Neural progenitor cell (in vitro differentiated cells): ENCODE measurements around the gene CEACAM7. TPM values are rescaled to one million over a fixed set of nuclear protein-coding genes. Genes with fewer than 3 reads are reported as not detected.

Source experiments
- DNase-seq: peaks from one replicate; pipeline ENCODE4 v3.0.0-alpha.2; 2016; ENCODE audit warnings: low spot score
- H2AFZ ChIP-seq: fragments of 200-600 bp; sonication (generic); replicated peaks from 2 replicates; pipeline ENCODE4 v1.6.1; 2016; ENCODE audit warnings: antibody characterized with exemption
- H3F3A ChIP-seq: fragments of 200-600 bp; sonication (generic); 2 replicates; pipeline ENCODE4 v1.6.1; 2016; ENCODE audit warnings: antibody characterized with exemption, low read depth
- H3K27ac ChIP-seq: fragments of 200-600 bp; sonication (generic); 2 replicates; pipeline ENCODE4 v1.5.1; 2016; ENCODE audit warnings: mild to moderate bottlenecking
- H3K27me3 ChIP-seq: fragments of 200-600 bp; sonication (generic); 2 replicates; pipeline ENCODE4 v1.6.1; 2016; ENCODE audit warnings: mild to moderate bottlenecking, moderate library complexity
- H3K36me3 ChIP-seq: fragments of 200-600 bp; sonication (generic); 2 replicates; pipeline ENCODE4 v1.5.1; 2016
- H3K4me1 ChIP-seq: fragments of 200-600 bp; sonication (generic); 2 replicates; pipeline ENCODE4 v1.6.1; 2016; ENCODE audit warnings: mixed run types
- H3K4me2 ChIP-seq: fragments of 200-600 bp; sonication (generic); 2 replicates; pipeline ENCODE4 v1.6.1; 2016
- H3K4me3 ChIP-seq: fragments of 200-600 bp; sonication (generic); 2 replicates; pipeline ENCODE4 v1.5.1; 2016
- H3K79me2 ChIP-seq: fragments of 200-600 bp; sonication (generic); 2 replicates; pipeline ENCODE4 v1.6.1; 2016; ENCODE audit warnings: low read depth
- H3K9ac ChIP-seq: fragments of 200-600 bp; sonication (generic); 2 replicates; pipeline ENCODE4 v1.6.1; 2016
- H3K9me3 ChIP-seq: fragments of 200-600 bp; sonication (generic); 2 replicates; pipeline ENCODE4 v1.5.1; 2016; ENCODE audit warnings: low read depth
- H4K20me1 ChIP-seq: fragments of 200-600 bp; sonication (generic); 2 replicates; pipeline ENCODE4 v1.6.1; 2016; ENCODE audit warnings: low read depth
- H3K27ac Mint-ChIP-seq: 3 replicates; pipeline ENCODE4 v1.8.0; 2021; ENCODE audit warnings: mixed read lengths
- H3K27me3 Mint-ChIP-seq: 2 replicates; pipeline ENCODE4 v1.8.0; 2022; ENCODE audit warnings: low read depth, mild to moderate bottlenecking, inconsistent platforms, moderate library complexity, mixed read lengths; ENCODE audit not compliant: insufficient read depth
- H3K36me3 Mint-ChIP-seq: 3 replicates; pipeline ENCODE4 v1.8.0; 2021; ENCODE audit warnings: mixed read lengths
- H3K4me1 Mint-ChIP-seq: 3 replicates; pipeline ENCODE4 v1.8.0; 2021; ENCODE audit warnings: mixed read lengths
- H3K4me3 Mint-ChIP-seq: 3 replicates; pipeline ENCODE4 v1.8.0; 2021; ENCODE audit warnings: mild to moderate bottlenecking, moderate library complexity, mixed read lengths
- H3K9me3 Mint-ChIP-seq: 3 replicates; pipeline ENCODE4 v1.8.0; 2020; ENCODE audit warnings: mixed read lengths
- EZH2 ChIP-seq: fragments of 200-600 bp; sonication (generic); IDR thresholded peaks from 2 replicates; pipeline ENCODE4 v1.6.1; 2017; ENCODE audit warnings: antibody characterized with exemption, mild to moderate bottlenecking, moderate library complexity
- EZH2phosphoT487 ChIP-seq: fragments of 200-600 bp; sonication (generic); IDR thresholded peaks from 2 replicates; pipeline ENCODE4 v1.6.1; 2017; ENCODE audit warnings: antibody characterized with exemption
- total RNA-seq: library from RNA; depleted of rRNA; stranded (reverse); fragments of >200 nt; gene quantifications from 2 replicates; pipeline ENCODE4 v1.2.3, GENCODE V29; 2015; ENCODE audit warnings: low replicate concordance
- TF ChIP-seq, protein P1 (sequence below): fragments of 200-600 bp; sonication (generic); IDR thresholded peaks from 2 replicates; pipeline ENCODE4 v1.5.1; 2017; ENCODE audit warnings: antibody characterized with exemption, mild to moderate bottlenecking

CEACAM7 gene
- total RNA-seq, 1 donor from 2014 or later = not detected

DNA sequence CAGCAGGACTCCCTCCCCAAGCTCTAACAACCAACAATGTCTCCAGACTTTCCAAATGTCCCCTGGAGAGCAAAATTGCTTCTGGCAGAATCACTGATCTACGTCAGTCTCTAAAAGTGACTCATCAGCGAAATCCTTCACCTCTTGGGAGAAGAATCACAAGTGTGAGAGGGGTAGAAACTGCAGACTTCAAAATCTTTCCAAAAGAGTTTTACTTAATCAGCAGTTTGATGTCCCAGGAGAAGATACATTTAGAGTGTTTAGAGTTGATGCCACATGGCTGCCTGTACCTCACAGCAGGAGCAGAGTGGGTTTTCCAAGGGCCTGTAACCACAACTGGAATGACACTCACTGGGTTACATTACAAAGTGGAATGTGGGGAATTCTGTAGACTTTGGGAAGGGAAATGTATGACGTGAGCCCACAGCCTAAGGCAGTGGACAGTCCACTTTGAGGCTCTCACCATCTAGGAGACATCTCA, 14.1 kb upstream of the CEACAM7 start:
- H3K27ac ChIP-seq = no peak overlapping the region
- H3K4me3 Mint-ChIP-seq = no peak overlapping the region
- H3K9me3 ChIP-seq = no peaks in the 10 kb centered on the region

DNA sequence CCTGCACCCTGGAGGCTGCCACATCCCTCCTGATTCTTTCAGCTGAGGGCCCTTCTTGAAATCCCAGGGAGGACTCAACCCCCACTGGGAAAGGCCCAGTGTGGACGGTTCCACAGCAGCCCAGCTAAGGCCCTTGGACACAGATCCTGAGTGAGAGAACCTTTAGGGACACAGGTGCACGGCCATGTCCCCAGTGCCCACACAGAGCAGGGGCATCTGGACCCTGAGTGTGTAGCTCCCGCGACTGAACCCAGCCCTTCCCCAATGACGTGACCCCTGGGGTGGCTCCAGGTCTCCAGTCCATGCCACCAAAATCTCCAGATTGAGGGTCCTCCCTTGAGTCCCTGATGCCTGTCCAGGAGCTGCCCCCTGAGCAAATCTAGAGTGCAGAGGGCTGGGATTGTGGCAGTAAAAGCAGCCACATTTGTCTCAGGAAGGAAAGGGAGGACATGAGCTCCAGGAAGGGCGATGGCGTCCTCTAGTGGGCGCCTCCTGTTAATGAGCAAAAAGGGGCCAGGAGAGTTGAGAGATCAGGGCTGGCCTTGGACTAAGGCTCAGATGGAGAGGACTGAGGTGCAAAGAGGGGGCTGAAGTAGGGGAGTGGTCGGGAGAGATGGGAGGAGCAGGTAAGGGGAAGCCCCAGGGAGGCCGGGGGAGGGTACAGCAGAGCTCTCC, 13.5 kb upstream of the CEACAM7 start:
- Histone ChIP-seq H3K27ac (no peak overlapping the region), H3K9ac (no peak overlapping the region), H2AFZ (no peak overlapping the region), H3K27me3 (no peaks in the 10 kb centered on the region), H3K79me2 (no peaks in the 10 kb centered on the region), H4K20me1 (no peaks in the 10 kb centered on the region), H3K4me2 (no peak overlapping the region), H3K9me3 (no peaks in the 10 kb centered on the region), H3K36me3 (no peaks in the 10 kb centered on the region), H3K4me1 (no peaks in the 10 kb centered on the region), H3K4me3 (no peak overlapping the region), H3F3A (no peaks in the 10 kb centered on the region)
- H3K27ac Mint-ChIP-seq = no peak overlapping the region
- H3K27me3 Mint-ChIP-seq = peaks cover 13% of the 10 kb centered on the region
- DNase-seq = no peak
- H3K4me1 Mint-ChIP-seq = no peaks in the 10 kb centered on the region
- H3K4me3 Mint-ChIP-seq = no peak overlapping the region
- TF ChIP-seq EZH2phosphoT487 = no peak
- peaks cover 11% of the 10 kb centered on the region for H3K9me3 Mint-ChIP-seq
- no peaks in the 10 kb centered on the region for H3K36me3 Mint-ChIP-seq

More for the DNA sequence above, 14.1 kb upstream of the CEACAM7 start:
- Histone ChIP-seq H3K4me1 (no peaks in the 10 kb centered on the region), H3K27me3 (no peaks in the 10 kb centered on the region), H3K9ac (no peak overlapping the region), H2AFZ (no peak overlapping the region), H3K36me3 (no peaks in the 10 kb centered on the region), H3K4me2 (no peak overlapping the region), H3K4me3 (no peak overlapping the region), H3F3A (no peaks in the 10 kb centered on the region), H3K79me2 (no peaks in the 10 kb centered on the region), H4K20me1 (no peaks in the 10 kb centered on the region)
- H3K27ac Mint-ChIP-seq = no peak overlapping the region
- peaks cover 13% of the 10 kb centered on the region for H3K9me3 Mint-ChIP-seq
- H3K27me3 Mint-ChIP-seq = peaks cover 13% of the 10 kb centered on the region
- H3K36me3 Mint-ChIP-seq = no peaks in the 10 kb centered on the region
- TF ChIP-seq, protein P1, sequence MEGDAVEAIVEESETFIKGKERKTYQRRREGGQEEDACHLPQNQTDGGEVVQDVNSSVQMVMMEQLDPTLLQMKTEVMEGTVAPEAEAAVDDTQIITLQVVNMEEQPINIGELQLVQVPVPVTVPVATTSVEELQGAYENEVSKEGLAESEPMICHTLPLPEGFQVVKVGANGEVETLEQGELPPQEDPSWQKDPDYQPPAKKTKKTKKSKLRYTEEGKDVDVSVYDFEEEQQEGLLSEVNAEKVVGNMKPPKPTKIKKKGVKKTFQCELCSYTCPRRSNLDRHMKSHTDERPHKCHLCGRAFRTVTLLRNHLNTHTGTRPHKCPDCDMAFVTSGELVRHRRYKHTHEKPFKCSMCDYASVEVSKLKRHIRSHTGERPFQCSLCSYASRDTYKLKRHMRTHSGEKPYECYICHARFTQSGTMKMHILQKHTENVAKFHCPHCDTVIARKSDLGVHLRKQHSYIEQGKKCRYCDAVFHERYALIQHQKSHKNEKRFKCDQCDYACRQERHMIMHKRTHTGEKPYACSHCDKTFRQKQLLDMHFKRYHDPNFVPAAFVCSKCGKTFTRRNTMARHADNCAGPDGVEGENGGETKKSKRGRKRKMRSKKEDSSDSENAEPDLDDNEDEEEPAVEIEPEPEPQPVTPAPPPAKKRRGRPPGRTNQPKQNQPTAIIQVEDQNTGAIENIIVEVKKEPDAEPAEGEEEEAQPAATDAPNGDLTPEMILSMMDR = no peak
- no peak for TF ChIP-seq EZH2phosphoT487
- TF ChIP-seq EZH2 = no peak
- no peak for DNase-seq
- no peaks in the 10 kb centered on the region for H3K4me1 Mint-ChIP-seq

DNA sequence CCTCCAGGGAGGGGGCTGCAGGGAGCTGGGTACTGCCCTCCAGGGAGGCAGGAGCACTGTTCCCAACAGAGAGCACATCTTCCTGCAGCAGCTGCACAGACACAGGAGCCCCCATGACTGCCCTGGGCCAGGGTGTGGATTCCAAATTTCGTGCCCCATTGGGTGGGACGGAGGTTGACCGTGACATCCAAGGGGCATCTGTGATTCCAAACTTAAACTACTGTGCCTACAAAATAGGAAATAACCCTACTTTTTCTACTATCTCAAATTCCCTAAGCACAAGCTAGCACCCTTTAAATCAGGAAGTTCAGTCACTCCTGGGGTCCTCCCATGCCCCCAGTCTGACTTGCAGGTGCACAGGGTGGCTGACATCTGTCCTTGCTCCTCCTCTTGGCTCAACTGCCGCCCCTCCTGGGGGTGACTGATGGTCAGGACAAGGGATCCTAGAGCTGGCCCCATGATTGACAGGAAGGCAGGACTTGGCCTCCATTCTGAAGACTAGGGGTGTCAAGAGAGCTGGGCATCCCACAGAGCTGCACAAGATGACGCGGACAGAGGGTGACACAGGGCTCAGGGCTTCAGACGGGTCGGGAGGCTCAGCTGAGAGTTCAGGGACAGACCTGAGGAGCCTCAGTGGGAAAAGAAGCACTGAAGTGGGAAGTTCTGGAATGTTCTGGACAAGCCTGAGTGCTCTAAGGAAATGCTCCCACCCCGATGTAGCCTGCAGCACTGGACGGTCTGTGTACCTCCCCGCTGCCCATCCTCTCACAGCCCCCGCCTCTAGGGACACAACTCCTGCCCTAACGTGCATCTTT, 12.5 kb upstream of the CEACAM7 start:
- no peak overlapping the region for H3K9ac ChIP-seq
- peaks cover 2% of the 10 kb centered on the region for H3K9me3 ChIP-seq
- H3K27me3 Mint-ChIP-seq = peaks cover 10% of the 10 kb centered on the region
- peaks cover 11% of the 10 kb centered on the region for H3K9me3 Mint-ChIP-seq
- DNase-seq = no peak
- H3K27ac ChIP-seq = no peak overlapping the region
- no peak overlapping the region for H3K4me2 ChIP-seq
- H3K36me3 ChIP-seq = no peaks in the 10 kb centered on the region
- no peaks in the 10 kb centered on the region for H3K4me1 ChIP-seq
- TF ChIP-seq EZH2 (no peak), EZH2phosphoT487 (no peak)
- TF ChIP-seq, protein P1 = no peak
- H3K36me3 Mint-ChIP-seq = no peaks in the 10 kb centered on the region
- no peaks in the 10 kb centered on the region for H3K27me3 ChIP-seq
- no peaks in the 10 kb centered on the region for H3K4me1 Mint-ChIP-seq
- no peaks in the 10 kb centered on the region for H3K79me2 ChIP-seq
- no peak overlapping the region for H3K4me3 Mint-ChIP-seq
- no peak overlapping the region for H3K27ac Mint-ChIP-seq
- H4K20me1 ChIP-seq = no peaks in the 10 kb centered on the region
- H2AFZ ChIP-seq = no peak overlapping the region
- no peaks in the 10 kb centered on the region for H3F3A ChIP-seq
- no peak overlapping the region for H3K4me3 ChIP-seq
